ENCODE data around the gene HDAC4. TPM values are rescaled to one million over a fixed set of nuclear protein-coding genes. Genes with fewer than 3 reads are reported as not detected.

Gene HDAC4
- polyA plus RNA-seq, 2 of the 4 experiments (the other 2 are of a cell fraction) = 8.6 to 10.4 TPM

DNA sequence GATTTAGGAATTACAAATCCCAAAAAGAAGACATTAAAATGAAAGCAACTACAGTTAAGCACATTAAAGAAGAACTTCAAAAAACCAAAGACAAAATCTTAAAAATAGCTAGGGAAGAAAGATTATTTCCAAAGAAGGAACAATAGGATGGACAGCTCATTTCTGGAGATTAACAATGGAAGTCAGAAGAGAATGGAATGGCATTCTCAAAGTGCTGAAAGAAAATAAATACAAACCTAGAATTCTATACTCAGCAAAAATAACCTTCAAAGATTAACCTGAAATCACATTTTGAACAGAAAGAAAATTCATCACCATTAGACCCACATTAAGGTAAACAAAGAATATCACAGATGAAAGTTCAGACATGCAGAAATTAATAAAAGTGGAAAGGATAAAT lies 229.2 kb downstream of the HDAC4 start:
- Histone ChIP-seq H3K4me2 (no peak overlapping the region), H3K4me3 (no peak overlapping the region), H3K27ac (no peak overlapping the region), H3K9me3 (peaks cover 37% of the 10 kb centered on the region), H3K4me1 (no peaks in the 10 kb centered on the region)
- ChIA-PET POLR2A (no interaction called here), CTCF (interaction anchor here (0.7 kb wide), 1 partner anchor 28 kb away, joined by 3 read pairs; no protein-coding TSS in a partner anchor)
- TF ChIP-seq MAFK (IDR thresholded peaks at IDR 0.05; ENCODE audit: partially characterized antibody) = peak; percentile 26
- no peak for TF ChIP-seq EHF (CRISPR knock-in tag; IDR thresholded peaks at IDR 0.05)
- FAIRE-seq (no peak), DNase-seq (ENCODE audit: low read depth in 1 of 2, low spot score in 1 of 2) (peak in 1 of 2 experiments; percentile 13), ATAC-seq (no peak)

DNA sequence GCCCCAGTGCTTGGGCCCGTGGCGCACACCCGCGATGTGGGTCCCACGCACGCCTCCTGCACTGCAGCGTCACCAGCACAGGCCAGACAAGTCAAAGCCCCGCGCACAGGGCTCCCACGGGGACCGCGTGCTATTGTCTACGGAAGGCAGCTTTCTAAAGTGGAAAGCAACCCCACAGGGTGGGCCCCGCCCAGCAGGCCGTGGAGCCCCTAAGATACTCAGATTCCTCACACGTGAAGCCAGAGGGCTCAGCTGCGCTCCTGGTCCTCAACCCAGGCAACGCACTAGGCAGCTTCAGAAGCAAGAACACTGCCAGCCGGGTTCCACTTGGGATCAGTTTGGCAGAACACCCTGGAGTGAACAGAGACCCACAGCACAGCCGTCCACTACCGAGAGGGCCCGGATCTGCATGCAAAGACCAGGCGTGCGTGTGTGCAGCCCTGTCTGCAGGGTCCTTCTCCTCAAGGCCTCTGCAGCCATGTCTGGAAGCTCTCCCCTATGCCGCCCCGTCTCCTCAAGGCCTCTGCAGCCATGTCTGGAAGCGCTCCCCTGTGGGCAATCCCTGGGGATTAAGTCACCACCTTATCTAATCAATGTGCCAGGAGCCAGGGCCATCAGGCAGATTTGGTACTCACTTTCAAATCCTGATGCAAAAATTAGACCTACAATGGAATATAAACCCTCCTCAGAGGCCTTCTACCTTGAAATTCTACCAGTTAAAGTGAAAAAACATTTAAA lies 231.3 kb downstream of the HDAC4 start:
- WGBS (ENCODE audit: missing lambda C conversion rate) = 96% methylated on average over 12 of the region's 27 CpGs
- POLR2A ChIA-PET = no interaction called here
- no peak for FAIRE-seq
- CTCF ChIA-PET = interaction anchor here (0.7 to 0.8 kb wide), 2 partner anchors 12 to 151 kb away, joined by 3 read pairs; no protein-coding TSS in a partner anchor
- no peak for DNase-seq (ENCODE audit: low read depth in 1 of 2, low spot score in 1 of 2)
- Histone ChIP-seq H3K9me3 (peaks cover 33% of the 10 kb centered on the region), H3K4me1 (no peaks in the 10 kb centered on the region), H3K27ac (no peak overlapping the region), H3K4me2 (no peak overlapping the region), H3K4me3 (no peak overlapping the region)
- no peak for ATAC-seq
- TF ChIP-seq MYC (IDR thresholded peaks at IDR 0.05; ENCODE audit: borderline replicate concordance, low read length) = no peak
- TF ChIP-seq JUNB (IDR thresholded peaks at IDR 0.05) = no peak
- TF ChIP-seq, protein P1, sequence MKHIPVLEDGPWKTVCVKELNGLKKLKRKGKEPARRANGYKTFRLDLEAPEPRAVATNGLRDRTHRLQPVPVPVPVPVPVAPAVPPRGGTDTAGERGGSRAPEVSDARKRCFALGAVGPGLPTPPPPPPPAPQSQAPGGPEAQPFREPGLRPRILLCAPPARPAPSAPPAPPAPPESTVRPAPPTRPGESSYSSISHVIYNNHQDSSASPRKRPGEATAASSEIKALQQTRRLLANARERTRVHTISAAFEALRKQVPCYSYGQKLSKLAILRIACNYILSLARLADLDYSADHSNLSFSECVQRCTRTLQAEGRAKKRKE (CRISPR knock-in tag; IDR thresholded peaks at IDR 0.05; ENCODE audit: low read depth) = no peak
- TF ChIP-seq CBX2 (IDR thresholded peaks at IDR 0.05; ENCODE audit: borderline replicate concordance, low read depth) = no peak
- TF ChIP-seq PHF8 (IDR thresholded peaks at IDR 0.05; ENCODE audit: borderline replicate concordance, low read depth) = no peak
- TF ChIP-seq EHF (CRISPR knock-in tag; IDR thresholded peaks at IDR 0.05) = no peak
- TF ChIP-seq, protein P2, sequence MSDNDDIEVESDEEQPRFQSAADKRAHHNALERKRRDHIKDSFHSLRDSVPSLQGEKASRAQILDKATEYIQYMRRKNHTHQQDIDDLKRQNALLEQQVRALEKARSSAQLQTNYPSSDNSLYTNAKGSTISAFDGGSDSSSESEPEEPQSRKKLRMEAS (IDR thresholded peaks at IDR 0.05) = no peak
- TF ChIP-seq RCOR1 (IDR thresholded peaks at IDR 0.05; ENCODE audit: low read depth, low read length) = no peak
- no peak for TF ChIP-seq FOSL2 (IDR thresholded peaks at IDR 0.05)
- TF ChIP-seq FOSL2 (CRISPR knock-in tag; IDR thresholded peaks at IDR 0.05) = no peak
- TF ChIP-seq RARB (CRISPR knock-in tag; IDR thresholded peaks at IDR 0.05) = no peak
- TF ChIP-seq HOXB5 (CRISPR knock-in tag; IDR thresholded peaks at IDR 0.05) = no peak
- no peak for TF ChIP-seq TFCP2L1 (CRISPR knock-in tag; IDR thresholded peaks at IDR 0.05)

DNA sequence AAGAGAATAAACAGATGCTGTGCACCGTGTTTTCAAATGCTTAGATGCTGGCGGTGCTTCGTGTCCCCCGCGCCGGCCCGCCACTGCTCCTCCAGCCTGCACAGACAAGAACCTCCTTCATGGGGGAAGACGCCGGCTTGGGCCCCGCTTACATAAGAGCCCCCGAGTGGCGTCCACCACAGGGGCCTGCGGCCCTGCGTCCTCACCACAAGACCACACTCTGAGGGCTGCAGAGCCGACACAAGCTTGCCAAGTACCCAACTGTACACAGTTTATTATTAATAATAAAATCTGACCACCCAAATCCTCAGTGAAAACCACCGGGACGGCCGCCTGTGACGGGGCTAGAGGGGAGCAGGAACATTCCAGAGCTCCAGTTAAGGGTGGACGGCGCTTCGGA lies 232.2 kb downstream of the HDAC4 start:
- DNase-seq (ENCODE audit: low read depth in 1 of 2, low spot score in 1 of 2) (no peak), ATAC-seq (no peak), FAIRE-seq (no peak)
- no peak overlapping the region for H3K4me3 ChIP-seq
- peaks cover 27% of the 10 kb centered on the region for H3K9me3 ChIP-seq
- CTCF ChIA-PET = interaction anchor here (0.7 to 0.8 kb wide), 2 partner anchors 11 to 152 kb away, joined by 3 read pairs; no protein-coding TSS in a partner anchor
- TF ChIP-seq TFCP2L1 (CRISPR knock-in tag; IDR thresholded peaks at IDR 0.05) (no peak), TP53 (CRISPR knock-in tag; IDR thresholded peaks at IDR 0.05) (no peak), POLR2A (IDR thresholded peaks at IDR 0.05; ENCODE audit: low read length) (no peak), RARB (CRISPR knock-in tag; IDR thresholded peaks at IDR 0.05) (no peak), HOXB13 (CRISPR knock-in tag; IDR thresholded peaks at IDR 0.05; ENCODE audit: low read depth) (no peak), FOXS1 (CRISPR knock-in tag; IDR thresholded peaks at IDR 0.05) (no peak), SREBF2 (IDR thresholded peaks at IDR 0.05) (no peak), SMC3 (IDR thresholded peaks at IDR 0.05) (no peak), GATA3 (IDR thresholded peaks at IDR 0.05; ENCODE audit: borderline replicate concordance) (no peak), HDAC2 (IDR thresholded peaks at IDR 0.05) (no peak)
- no peak overlapping the region for H3K4me2 ChIP-seq
- 91% methylated on average over 22 of the region's 22 CpGs for WGBS (ENCODE audit: missing lambda C conversion rate)
- no peak overlapping the region for H3K27ac ChIP-seq
- POLR2A ChIA-PET = no interaction called here
- H3K4me1 ChIP-seq = no peaks in the 10 kb centered on the region

All from A549 (cell line).